Ovary (tissue), 9 donors: ENCODE measurements around the gene S1PR5. TPM values are rescaled to one million over a fixed set of nuclear protein-coding genes. Genes with fewer than 3 reads are reported as not detected.

Experiments
- DNase-seq, 5 donors: peaks; one replicate each; pipeline ENCODE4 v3.0.0-alpha.2; 2019 to 2020
- H3K27ac ChIP-seq, 2 donors: fragments of 200-600 bp; one replicate each; pipeline versions ENCODE4 v1.5.1 to v1.8.0; 2019 to 2022
- H3K27me3 ChIP-seq: fragments of 200-600 bp; one replicate; pipeline ENCODE4 v1.8.0; 2022
- H3K36me3 ChIP-seq: fragments of 200-600 bp; sonication (generic); one replicate; pipeline ENCODE4 v1.5.1; 2019
- H3K4me1 ChIP-seq: one replicate; pipeline ENCODE4 v1.8.1; 2013; ENCODE audit warnings: mild to moderate bottlenecking, moderate library complexity; ENCODE audit not compliant: insufficient read depth
- H3K4me3 ChIP-seq: fragments of 200-600 bp; sonication (generic); one replicate; pipeline ENCODE4 v1.5.1; 2017
- H3K9me3 ChIP-seq, 2 donors: fragments of 200-600 bp in 1 of 2; sonication (generic) in 1 of 2; one replicate each; pipeline versions ENCODE4 v1.5.1 to v1.8.1; 2013 to 2019; ENCODE audit warnings: mild to moderate bottlenecking in 1 of 2, moderate library complexity in 1 of 2
- EP300 ChIP-seq: sonication (generic); formaldehyde crosslinking; IDR thresholded peaks from one replicate; pipeline ENCODE4 v1.6.1; 2017; ENCODE audit warnings: antibody characterized with exemption
- POLR2A ChIP-seq: fragments of 450-650 bp; IDR thresholded peaks from one replicate; pipeline ENCODE4 v1.6.1; 2017; ENCODE audit warnings: antibody characterized with exemption, mild to moderate bottlenecking, moderate library complexity
- WGBS, 3 donors: extraction: QIAGEN DNeasy Blood & Tissue Kit in 1 of 3; methylation state at CpG; one replicate each; pipeline versions ENCODE4 v1.1.5 to v1.1.7; 2013 to 2017; 5-methylcytosine and 5-hydroxymethylcytosine counted together
- intact Hi-C, 4 donors: fragments of 100-400 bp; cut with DNase I; formaldehyde crosslinking; loops; one replicate each; pipeline versions ENCODE4 v1.11.0 to v1.15.1; 2022 to 2023
- polyA plus RNA-seq, 2 donors: library from polyadenylated mRNA; stranded (reverse); fragments of 200-250 nt in 1 of 2; fragments of 350-450 nt in 1 of 2; fragmentation: Illumina TruSeq in 1 of 2; extraction: RNeasy Lipid Tissue Mini Kit (QIAGEN cat#74804) in 1 of 2; gene quantifications; one replicate each; pipeline ENCODE4 v1.2.3, GENCODE V29; 2013 to 2014
- total RNA-seq, 7 donors: library from RNA; depleted of rRNA in 2 of 7; stranded (reverse); fragments of >200 nt in 2 of 7; fragmentation: NEBNext Ultra II Directional in 3 of 7; extraction: Animal tissue kit (Norgen Biotek cat#: 25700) in 3 of 7; gene quantifications; one replicate each; pipeline versions ENCODE4 v1.1.0 to v1.2.4, GENCODE V29; 2016 to 2023
- TF ChIP-seq, protein P1 (sequence below), 3 donors: fragments of 450-650 bp in 2 of 3; fragments of 200-600 bp in 1 of 3; IDR thresholded peaks; one replicate each; pipeline versions ENCODE4 v1.5.1 to v1.8.0; 2016 to 2022; ENCODE audit warnings: antibody characterized with exemption in 3 of 3, mild to moderate bottlenecking in 1 of 3
- donor health status: DM: no; HTN: no; CAD: no; lungs with moderate emphysema.
- donor health status: DM: no; HTN: no; CAD: no.
- donor health status: Bipolar disorder and iron deficiency.
- donor health status: DM: yes; HTN: yes; CAD: no.
- donor health status: DM: no; HTN: no; CAD: no.
- donor health status: DM: yes; HTN: yes; CAD: no.

The S1PR5 gene
- total and polyA plus RNA-seq, 9 donors: 0.12 to 1.4 (median 0.34) TPM; not detected in 1

- H3K27me3 ChIP-seq: no peaks in the 10 kb centered on the region
- H3K36me3 ChIP-seq: no peaks in the 10 kb centered on the region
- TF ChIP-seq, protein P1, sequence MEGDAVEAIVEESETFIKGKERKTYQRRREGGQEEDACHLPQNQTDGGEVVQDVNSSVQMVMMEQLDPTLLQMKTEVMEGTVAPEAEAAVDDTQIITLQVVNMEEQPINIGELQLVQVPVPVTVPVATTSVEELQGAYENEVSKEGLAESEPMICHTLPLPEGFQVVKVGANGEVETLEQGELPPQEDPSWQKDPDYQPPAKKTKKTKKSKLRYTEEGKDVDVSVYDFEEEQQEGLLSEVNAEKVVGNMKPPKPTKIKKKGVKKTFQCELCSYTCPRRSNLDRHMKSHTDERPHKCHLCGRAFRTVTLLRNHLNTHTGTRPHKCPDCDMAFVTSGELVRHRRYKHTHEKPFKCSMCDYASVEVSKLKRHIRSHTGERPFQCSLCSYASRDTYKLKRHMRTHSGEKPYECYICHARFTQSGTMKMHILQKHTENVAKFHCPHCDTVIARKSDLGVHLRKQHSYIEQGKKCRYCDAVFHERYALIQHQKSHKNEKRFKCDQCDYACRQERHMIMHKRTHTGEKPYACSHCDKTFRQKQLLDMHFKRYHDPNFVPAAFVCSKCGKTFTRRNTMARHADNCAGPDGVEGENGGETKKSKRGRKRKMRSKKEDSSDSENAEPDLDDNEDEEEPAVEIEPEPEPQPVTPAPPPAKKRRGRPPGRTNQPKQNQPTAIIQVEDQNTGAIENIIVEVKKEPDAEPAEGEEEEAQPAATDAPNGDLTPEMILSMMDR (IDR thresholded peaks at IDR 0.05): peak; percentile 30 to 55 (median 43)
- TF ChIP-seq POLR2A (no peak), EP300 (no peak)
- H3K4me3 ChIP-seq: no peak overlapping the region
- no peaks in the 10 kb centered on the region for H3K4me1 ChIP-seq
- H3K9me3 ChIP-seq: no peaks in the 10 kb centered on the region
- H3K27ac ChIP-seq: no peak overlapping the region
- WGBS, 3 donors: 25 to 30% (median 27%) methylated on average over 17 of the region's 17 CpGs
- DNase-seq: peak; percentile 49 to 82 (median 70)
- intact Hi-C loops: no loop called here
Observed at GRCh38 chr19:10505583-10506229, 11.5 kb downstream of the S1PR5 start.

- peaks cover 3% of the 10 kb centered on the region for H3K4me1 ChIP-seq
- no peaks in the 10 kb centered on the region for H3K9me3 ChIP-seq
- peak within 1 kb of the TSS; percentile 98 for H3K4me3 ChIP-seq
- intact Hi-C loops: loop anchor here in 1 of 4 donors (5.0 kb wide), 1 partner anchor 64 kb away; the partner anchor contains the start of genes CDKN2D and KRI1
- no peaks in the 10 kb centered on the region for H3K36me3 ChIP-seq
- 1 to 2% (median 2%) methylated on average over 48 to 73 of the region's 73 CpGs for WGBS, 3 donors
- peak in 4 of 5 donors; percentile 37 to 67 (median 52) for DNase-seq
- H3K27ac ChIP-seq: peak within 1 kb of the TSS; percentile 83 to 90
- H3K27me3 ChIP-seq: no peaks in the 10 kb centered on the region
- no peak for TF ChIP-seq POLR2A
- TF ChIP-seq, protein P1 (IDR thresholded peaks at IDR 0.05): no peak
- no peak for TF ChIP-seq EP300
Observed at GRCh38 chr19:10503002-10503789, 14.1 kb downstream of the S1PR5 start, which contains the start of gene KEAP1. Gene KEAP1, minus strand, starts transcription at chr19:10503356. Its CDS starts 3,323 bp downstream, at chr19:10500033.

DNA sequence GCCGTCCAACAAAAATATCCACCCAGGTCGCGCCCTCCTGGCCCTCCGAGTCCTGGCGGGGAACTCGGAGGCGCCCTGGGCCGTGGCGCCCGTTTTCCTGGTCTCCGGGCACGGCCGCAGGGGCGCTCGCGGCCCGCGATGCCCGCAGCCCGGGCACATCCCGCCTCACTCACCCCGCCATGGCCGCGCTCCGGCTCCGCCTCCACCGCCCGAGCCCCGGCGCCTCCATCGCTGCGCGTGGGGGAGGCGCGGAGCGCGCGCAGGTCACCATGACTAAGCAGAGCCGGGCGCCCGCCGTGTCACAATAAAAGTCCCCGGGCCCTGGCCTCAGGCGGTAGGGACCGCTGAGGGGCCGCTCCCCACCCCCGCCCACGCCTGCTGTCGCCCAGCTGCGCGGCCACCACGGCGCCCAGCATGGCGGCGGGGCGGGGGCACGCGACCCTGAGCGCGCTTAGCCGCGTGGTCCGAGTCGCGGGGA, 14.7 kb downstream of the S1PR5 start:
- no peaks in the 10 kb centered on the region for H3K27me3 ChIP-seq
- TF ChIP-seq EP300: no peak
- TF ChIP-seq, protein P1 (IDR thresholded peaks at IDR 0.05): peak in 1 of 3 donors; percentile 24
- peak; percentile 61 for TF ChIP-seq POLR2A
- H3K27ac ChIP-seq: peak overlapping the region; percentile 83 to 90
- intact Hi-C loops: loop anchor here in 1 of 4 donors (5.0 kb wide), 1 partner anchor 65 kb away; the partner anchor contains the start of genes CDKN2D and KRI1
- no peaks in the 10 kb centered on the region for H3K36me3 ChIP-seq
- WGBS, 3 donors: 0% methylated on average over 59 to 65 of the region's 65 CpGs
- peaks cover 3% of the 10 kb centered on the region for H3K4me1 ChIP-seq
- peak; percentile 91 to 94 (median 93) for DNase-seq
- H3K4me3 ChIP-seq: peak overlapping the region; percentile 98
- no peaks in the 10 kb centered on the region for H3K9me3 ChIP-seq

GRCh38 chr19:10501971-10502523, 15.2 kb downstream of the S1PR5 start:
- peak overlapping the region; percentile 98 for H3K4me3 ChIP-seq
- WGBS, 3 donors: 2 to 5% (median 2%) methylated on average over 17 to 35 of the region's 35 CpGs
- intact Hi-C loops: loop anchor here in 1 of 4 donors (5.0 kb wide), 1 partner anchor 65 kb away; the partner anchor contains the start of genes CDKN2D and KRI1
- H3K36me3 ChIP-seq: no peaks in the 10 kb centered on the region
- peak; percentile 64 to 79 (median 76) for DNase-seq
- TF ChIP-seq POLR2A (no peak), EP300 (no peak)
- TF ChIP-seq, protein P1 (IDR thresholded peaks at IDR 0.05): no peak
- H3K4me1 ChIP-seq: peaks cover 3% of the 10 kb centered on the region
- H3K9me3 ChIP-seq: no peaks in the 10 kb centered on the region
- H3K27ac ChIP-seq: peak overlapping the region; percentile 83 to 90
- no peaks in the 10 kb centered on the region for H3K27me3 ChIP-seq
